ENCODE data around the gene NSUN7. TPM values are rescaled to one million over a fixed set of nuclear protein-coding genes. Genes with fewer than 3 reads are reported as not detected.

NSUN7 gene
- total and polyA plus RNA-seq, 9 donors: 2.0 to 12.5 (median 3.3) TPM

GRCh38 chr4:40848251-40848650, 98.5 kb downstream of the NSUN7 start:
- TF ChIP-seq POLR2A (IDR thresholded peaks at IDR 0.05) (no peak), EP300 (IDR thresholded peaks at IDR 0.05) (no peak)
- TF ChIP-seq, protein P1, sequence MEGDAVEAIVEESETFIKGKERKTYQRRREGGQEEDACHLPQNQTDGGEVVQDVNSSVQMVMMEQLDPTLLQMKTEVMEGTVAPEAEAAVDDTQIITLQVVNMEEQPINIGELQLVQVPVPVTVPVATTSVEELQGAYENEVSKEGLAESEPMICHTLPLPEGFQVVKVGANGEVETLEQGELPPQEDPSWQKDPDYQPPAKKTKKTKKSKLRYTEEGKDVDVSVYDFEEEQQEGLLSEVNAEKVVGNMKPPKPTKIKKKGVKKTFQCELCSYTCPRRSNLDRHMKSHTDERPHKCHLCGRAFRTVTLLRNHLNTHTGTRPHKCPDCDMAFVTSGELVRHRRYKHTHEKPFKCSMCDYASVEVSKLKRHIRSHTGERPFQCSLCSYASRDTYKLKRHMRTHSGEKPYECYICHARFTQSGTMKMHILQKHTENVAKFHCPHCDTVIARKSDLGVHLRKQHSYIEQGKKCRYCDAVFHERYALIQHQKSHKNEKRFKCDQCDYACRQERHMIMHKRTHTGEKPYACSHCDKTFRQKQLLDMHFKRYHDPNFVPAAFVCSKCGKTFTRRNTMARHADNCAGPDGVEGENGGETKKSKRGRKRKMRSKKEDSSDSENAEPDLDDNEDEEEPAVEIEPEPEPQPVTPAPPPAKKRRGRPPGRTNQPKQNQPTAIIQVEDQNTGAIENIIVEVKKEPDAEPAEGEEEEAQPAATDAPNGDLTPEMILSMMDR (IDR thresholded peaks at IDR 0.05): no peak
- Histone ChIP-seq H3K4me1 (ENCODE audit: insufficient read depth) (no peaks in the 10 kb centered on the region), H3K27me3 (no peaks in the 10 kb centered on the region), H3K9me3 (no peaks in the 10 kb centered on the region), H3K36me3 (no peaks in the 10 kb centered on the region), H3K4me3 (no peak overlapping the region), H3K27ac (no peak overlapping the region)
- intact Hi-C loops (cut with DNase I): no loop called here
- no peak for DNase-seq
- WGBS, 3 donors: 78 to 82% (median 79%) methylated on average over 5 of the region's 5 CpGs

- Histone ChIP-seq H3K36me3 (no peaks in the 10 kb centered on the region), H3K27ac (no peak overlapping the region), H3K27me3 (no peaks in the 10 kb centered on the region), H3K4me3 (no peak overlapping the region), H3K4me1 (ENCODE audit: insufficient read depth) (no peaks in the 10 kb centered on the region), H3K9me3 (no peaks in the 10 kb centered on the region)
- DNase-seq: no peak
- 81 to 90% (median 86%) methylated on average over 3 of the region's 3 CpGs for WGBS, 3 donors
- intact Hi-C loops (cut with DNase I): no loop called here
- TF ChIP-seq EP300 (IDR thresholded peaks at IDR 0.05): no peak
- TF ChIP-seq, protein P1 (IDR thresholded peaks at IDR 0.05): no peak
- no peak for TF ChIP-seq POLR2A (IDR thresholded peaks at IDR 0.05)
These were observed 99.2 kb downstream of the NSUN7 start for GRCh38 chr4:40848940-40849339.

GRCh38 chr4:40850496-40850895, 100.7 kb downstream of the NSUN7 start:
- DNase-seq: no peak
- H3K27me3 ChIP-seq: no peaks in the 10 kb centered on the region
- 79 to 84% (median 82%) methylated on average over 4 of the region's 4 CpGs for WGBS, 3 donors
- H3K9me3 ChIP-seq: no peaks in the 10 kb centered on the region
- no peak overlapping the region for H3K27ac ChIP-seq
- H3K36me3 ChIP-seq: no peaks in the 10 kb centered on the region
- no peak overlapping the region for H3K4me3 ChIP-seq
- intact Hi-C loops (cut with DNase I): no loop called here
- no peaks in the 10 kb centered on the region for H3K4me1 ChIP-seq (ENCODE audit: insufficient read depth)
- TF ChIP-seq, protein P1 (IDR thresholded peaks at IDR 0.05): no peak
- TF ChIP-seq EP300 (IDR thresholded peaks at IDR 0.05): no peak
- TF ChIP-seq POLR2A (IDR thresholded peaks at IDR 0.05): no peak

GRCh38 chr4:40856277-40856839, 106.6 kb downstream of the NSUN7 start:
- 69 to 77% (median 71%) methylated on average over 16 of the region's 16 CpGs for WGBS, 3 donors
- intact Hi-C loops (cut with DNase I): no loop called here

More at GRCh38 chr4:40856277-40856839, 106.6 kb downstream of the NSUN7 start:
- TF ChIP-seq, protein P1 (IDR thresholded peaks at IDR 0.05): no peak
- TF ChIP-seq POLR2A (IDR thresholded peaks at IDR 0.05) (no peak), EP300 (IDR thresholded peaks at IDR 0.05) (no peak)
- peaks cover 1% of the 10 kb centered on the region for H3K4me1 ChIP-seq (ENCODE audit: insufficient read depth)
- H3K9me3 ChIP-seq: no peaks in the 10 kb centered on the region
- H3K27me3 ChIP-seq: no peaks in the 10 kb centered on the region
- H3K36me3 ChIP-seq: no peaks in the 10 kb centered on the region
- no peak overlapping the region for H3K4me3 ChIP-seq
- DNase-seq: no peak
- no peak overlapping the region for H3K27ac ChIP-seq
